ENCODE measurements around the gene FGF8.

FGF8 gene

DNA sequence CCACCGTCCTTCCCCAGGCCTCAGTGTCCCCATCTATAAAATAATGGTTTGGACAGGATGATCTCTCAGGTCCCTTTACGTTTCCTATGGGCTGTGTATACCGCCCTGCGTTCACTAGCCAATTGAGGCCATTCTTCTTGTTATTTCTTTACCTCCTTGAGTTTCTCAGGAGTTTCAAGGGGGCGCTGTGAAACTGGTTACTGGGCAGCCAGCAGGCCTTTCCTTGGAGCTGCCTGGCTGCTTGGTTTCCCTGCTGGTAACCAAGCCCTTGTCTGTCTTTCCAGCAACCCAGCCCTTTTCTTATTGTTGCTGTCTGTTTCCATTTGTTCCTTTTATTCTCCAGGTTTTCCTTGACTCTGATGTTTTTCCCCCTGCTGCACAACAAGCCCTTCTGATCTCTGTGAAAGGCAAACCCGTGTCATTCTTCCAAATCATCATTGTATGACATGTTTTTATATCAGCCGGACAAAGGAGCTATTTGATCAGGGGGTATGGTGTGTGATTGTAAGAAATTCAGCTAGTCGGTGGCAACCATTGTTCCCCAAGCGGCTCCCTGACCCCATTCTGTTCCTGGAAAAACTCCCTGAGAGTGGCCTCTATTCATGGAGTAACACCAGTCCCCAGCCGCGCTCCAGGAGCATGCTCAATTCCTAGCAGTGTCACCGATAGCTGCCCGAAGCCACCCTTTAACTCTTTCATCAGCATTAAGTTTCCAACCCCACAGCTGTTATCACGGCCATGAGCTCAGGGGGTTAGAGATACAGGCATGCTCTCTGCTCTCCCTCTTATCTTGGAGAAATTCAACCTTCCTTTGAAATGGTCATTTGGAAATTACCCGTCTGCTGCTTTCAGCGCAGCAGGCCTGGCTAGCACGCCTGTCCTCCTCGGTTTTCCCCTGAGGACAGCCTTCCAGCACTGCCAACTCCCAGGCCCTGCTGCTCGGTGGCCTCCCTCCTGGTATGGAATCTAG lies 26.6 kb downstream of the FGF8 start:
- Histone ChIP-seq H3K36me3 (no peaks in the 10 kb centered on the region), H3K9me3 (ENCODE audit: severe bottlenecking) (no peaks in the 10 kb centered on the region), H3K27ac (0 out of 2 replicates have a peak overlapping the region, but pooled peaks have one; percentile 8), H3K27me3 (ENCODE audit: insufficient read depth, low read depth, severe bottlenecking) (no peaks in the 10 kb centered on the region), H3K4me3 (ENCODE audit: low read depth, low read length) (no peak overlapping the region)
- peak; percentile 50 for DNase-seq
- TF ChIP-seq, protein P1, sequence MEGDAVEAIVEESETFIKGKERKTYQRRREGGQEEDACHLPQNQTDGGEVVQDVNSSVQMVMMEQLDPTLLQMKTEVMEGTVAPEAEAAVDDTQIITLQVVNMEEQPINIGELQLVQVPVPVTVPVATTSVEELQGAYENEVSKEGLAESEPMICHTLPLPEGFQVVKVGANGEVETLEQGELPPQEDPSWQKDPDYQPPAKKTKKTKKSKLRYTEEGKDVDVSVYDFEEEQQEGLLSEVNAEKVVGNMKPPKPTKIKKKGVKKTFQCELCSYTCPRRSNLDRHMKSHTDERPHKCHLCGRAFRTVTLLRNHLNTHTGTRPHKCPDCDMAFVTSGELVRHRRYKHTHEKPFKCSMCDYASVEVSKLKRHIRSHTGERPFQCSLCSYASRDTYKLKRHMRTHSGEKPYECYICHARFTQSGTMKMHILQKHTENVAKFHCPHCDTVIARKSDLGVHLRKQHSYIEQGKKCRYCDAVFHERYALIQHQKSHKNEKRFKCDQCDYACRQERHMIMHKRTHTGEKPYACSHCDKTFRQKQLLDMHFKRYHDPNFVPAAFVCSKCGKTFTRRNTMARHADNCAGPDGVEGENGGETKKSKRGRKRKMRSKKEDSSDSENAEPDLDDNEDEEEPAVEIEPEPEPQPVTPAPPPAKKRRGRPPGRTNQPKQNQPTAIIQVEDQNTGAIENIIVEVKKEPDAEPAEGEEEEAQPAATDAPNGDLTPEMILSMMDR (IDR thresholded peaks at IDR 0.05; ENCODE audit: low read depth, low read length): peak; percentile 48; the same call in 1 of the 2 replicates

DNA sequence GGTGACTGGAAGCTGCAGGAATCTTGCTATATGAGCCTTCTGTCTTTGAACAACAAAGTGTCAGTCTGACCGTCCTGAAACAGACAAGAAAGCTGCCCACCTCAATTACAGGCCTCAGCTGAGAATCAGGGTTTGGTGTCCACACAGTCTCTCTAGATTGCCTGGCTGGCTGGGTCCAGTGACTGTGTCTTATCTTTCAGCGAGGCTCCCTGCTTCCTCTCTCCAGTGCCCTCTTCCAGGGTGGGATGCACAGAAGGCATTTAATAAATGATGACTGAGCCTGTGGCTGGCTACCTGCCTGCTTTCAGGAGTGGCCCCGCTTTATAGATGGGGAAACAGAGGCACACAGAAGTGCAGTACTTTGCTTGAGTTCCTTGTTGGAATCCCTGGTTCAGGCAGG lies 27.4 kb downstream of the FGF8 start:
- Histone ChIP-seq H3K27ac (no peak overlapping the region), H3K9me3 (ENCODE audit: severe bottlenecking) (no peaks in the 10 kb centered on the region), H3K36me3 (no peaks in the 10 kb centered on the region), H3K4me3 (ENCODE audit: low read depth, low read length) (no peak overlapping the region), H3K27me3 (ENCODE audit: insufficient read depth, low read depth, severe bottlenecking) (no peaks in the 10 kb centered on the region)
- TF ChIP-seq, protein P1 (IDR thresholded peaks at IDR 0.05; ENCODE audit: low read depth, low read length): no peak
- DNase-seq: no peak

DNA sequence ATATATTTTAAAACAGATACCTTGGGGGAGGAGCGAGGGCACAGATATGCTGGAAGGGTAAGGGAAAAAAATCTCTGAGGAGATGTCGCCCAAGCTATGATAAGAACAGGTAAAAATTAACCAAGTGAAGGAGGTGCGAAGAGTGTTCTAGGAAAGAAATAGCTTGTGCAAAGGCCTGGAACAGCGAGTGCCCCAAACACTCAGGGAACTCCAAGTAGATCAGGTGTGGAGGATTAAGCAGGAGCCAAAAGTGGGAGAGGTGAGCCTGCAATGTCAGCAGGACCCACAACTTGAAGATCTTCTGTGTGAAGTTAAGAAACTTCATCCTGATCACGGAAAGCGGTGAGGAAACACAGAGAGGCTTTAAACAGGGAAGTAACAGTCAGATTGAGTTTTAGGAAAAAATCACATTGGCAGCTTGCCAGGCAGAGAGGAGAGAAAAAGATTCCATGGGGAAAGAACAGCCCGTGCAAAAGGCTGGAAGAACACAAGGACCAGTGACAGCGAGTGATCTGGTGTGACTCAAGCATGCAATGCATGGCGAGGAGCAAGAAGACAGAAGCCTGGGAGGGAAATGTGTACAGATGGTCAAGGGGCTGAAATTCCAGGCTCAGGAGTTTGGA lies 30.7 kb downstream of the FGF8 start:
- Histone ChIP-seq H3K4me3 (ENCODE audit: low read depth, low read length) (no peak overlapping the region), H3K27me3 (ENCODE audit: insufficient read depth, low read depth, severe bottlenecking) (no peaks in the 10 kb centered on the region), H3K9me3 (ENCODE audit: severe bottlenecking) (no peaks in the 10 kb centered on the region), H3K27ac (no peak overlapping the region), H3K36me3 (no peaks in the 10 kb centered on the region)
- TF ChIP-seq, protein P1 (IDR thresholded peaks at IDR 0.05; ENCODE audit: low read depth, low read length): no peak
- DNase-seq: no peak

DNA sequence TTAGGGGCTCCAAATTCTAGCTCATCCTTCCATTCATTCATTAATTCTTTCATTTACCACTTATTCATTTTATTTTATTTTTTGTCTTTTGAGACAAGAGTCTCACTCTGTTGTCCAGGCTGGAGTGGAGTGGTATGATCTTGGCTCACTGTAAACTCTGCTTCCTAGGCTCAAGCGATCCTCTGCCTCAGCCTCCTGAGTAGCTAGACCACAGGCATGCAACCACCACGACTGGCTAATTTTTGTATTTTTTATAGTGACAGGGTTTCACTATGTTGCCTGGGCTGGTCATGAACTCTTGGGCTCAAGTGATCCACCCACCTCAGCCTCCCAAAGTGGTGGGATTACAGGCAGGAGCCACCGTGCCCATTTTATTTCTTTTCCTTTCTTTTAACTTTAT lies 31.6 kb downstream of the FGF8 start:
- TF ChIP-seq, protein P1 (IDR thresholded peaks at IDR 0.05; ENCODE audit: low read depth, low read length): no peak
- no peak for DNase-seq
- H3K4me3 ChIP-seq (ENCODE audit: low read depth, low read length): no peak overlapping the region
- no peaks in the 10 kb centered on the region for H3K9me3 ChIP-seq (ENCODE audit: severe bottlenecking)
- no peak overlapping the region for H3K27ac ChIP-seq
- H3K27me3 ChIP-seq (ENCODE audit: insufficient read depth, low read depth, severe bottlenecking): no peaks in the 10 kb centered on the region
- H3K36me3 ChIP-seq: no peaks in the 10 kb centered on the region

DNA sequence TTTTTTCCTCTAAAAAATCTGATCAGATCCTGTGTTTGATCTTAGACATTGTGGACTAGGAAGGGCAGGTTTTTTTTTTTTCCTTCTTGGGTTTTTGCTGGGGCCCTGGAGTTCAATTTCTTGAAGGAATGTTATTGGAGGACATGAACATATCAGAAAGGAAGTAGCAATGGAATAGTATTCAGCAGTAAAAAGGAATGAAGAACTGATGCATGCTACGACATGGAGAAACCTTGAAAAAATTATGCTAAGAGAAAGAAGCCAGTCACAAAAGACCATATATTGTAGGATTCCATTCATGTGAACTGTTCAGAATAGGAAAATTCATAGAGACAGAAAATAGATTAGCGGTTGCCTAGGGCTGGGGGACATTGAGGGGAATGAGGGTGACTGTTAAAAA lies 34.0 kb downstream of the FGF8 start:
- TF ChIP-seq, protein P1 (IDR thresholded peaks at IDR 0.05; ENCODE audit: low read depth, low read length): no peak

More for the DNA sequence above, 34.0 kb downstream of the FGF8 start:
- Histone ChIP-seq H3K9me3 (ENCODE audit: severe bottlenecking) (no peaks in the 10 kb centered on the region), H3K36me3 (no peaks in the 10 kb centered on the region), H3K27ac (no peak overlapping the region), H3K27me3 (ENCODE audit: insufficient read depth, low read depth, severe bottlenecking) (no peaks in the 10 kb centered on the region), H3K4me3 (ENCODE audit: low read depth, low read length) (no peak overlapping the region)
- no peak for DNase-seq

Data from WERI-Rb-1 (cell line).